GM23338 (cell line): ENCODE data around the gene RIN3. TPM values are rescaled to one million over a fixed set of nuclear protein-coding genes. Genes with fewer than 3 reads are reported as not detected.

ENCODE experiments used
- ATAC-seq: fragments of 200-7000 bp; cut with Tn5 transposase; 3 replicates; pipeline ENCODE4 v1.9.1; 2020
- DNase-seq: peaks from one replicate; pipeline ENCODE4 v3.0.0-alpha.2; 2015; ENCODE audit warnings: low spot score
- H2AFZ ChIP-seq: fragments of 200-600 bp; sonication (generic); 2 replicates; pipeline ENCODE4 v1.8.0; 2016; ENCODE audit warnings: antibody characterized with exemption, mild to moderate bottlenecking, moderate library complexity
- H3F3A ChIP-seq: fragments of 200-600 bp; sonication (generic); replicated peaks from 2 replicates; pipeline ENCODE4 v1.8.0; 2017; ENCODE audit warnings: antibody characterized with exemption, mixed run types, low read depth
- H3K27ac ChIP-seq: fragments of 200-600 bp; sonication (generic); 2 replicates; pipeline ENCODE4 v1.6.1; 2016; ENCODE audit warnings: low read depth
- H3K27me3 ChIP-seq: fragments of 200-600 bp; sonication (generic); 2 replicates; pipeline ENCODE4 v1.8.0; 2016; ENCODE audit warnings: mild to moderate bottlenecking, mixed run types, moderate library complexity; ENCODE audit not compliant: insufficient read depth
- H3K36me3 ChIP-seq: fragments of 200-600 bp; sonication (generic); 2 replicates; pipeline ENCODE4 v1.8.0; 2016; ENCODE audit warnings: mild to moderate bottlenecking; ENCODE audit not compliant: insufficient read depth
- H3K4me1 ChIP-seq: fragments of 200-600 bp; sonication (generic); 2 replicates; pipeline ENCODE4 v1.8.0; 2016; ENCODE audit warnings: mild to moderate bottlenecking, moderate library complexity; ENCODE audit not compliant: insufficient read depth
- H3K4me2 ChIP-seq: fragments of 200-600 bp; sonication (generic); 2 replicates; pipeline ENCODE4 v1.7.1; 2017; ENCODE audit warnings: mixed run types
- H3K4me3 ChIP-seq: fragments of 200-600 bp; sonication (generic); 2 replicates; pipeline ENCODE4 v1.6.1; 2016; ENCODE audit warnings: mixed run types
- H3K79me2 ChIP-seq: fragments of 200-600 bp; sonication (generic); replicated peaks from 2 replicates; pipeline ENCODE4 v1.8.0; 2017; ENCODE audit warnings: mild to moderate bottlenecking; ENCODE audit not compliant: insufficient read depth
- H3K9me2 ChIP-seq: fragments of 200-600 bp; sonication (generic); 2 replicates; pipeline ENCODE4 v1.8.0; 2017; ENCODE audit not compliant: insufficient read depth
- H4K20me1 ChIP-seq: fragments of 200-600 bp; sonication (generic); replicated peaks from 2 replicates; pipeline ENCODE4 v1.8.0; 2017; ENCODE audit warnings: mild to moderate bottlenecking; ENCODE audit not compliant: insufficient read depth
- H3K27ac Mint-ChIP-seq: 2 replicates; pipeline ENCODE4 v1.8.0; 2020; ENCODE audit warnings: inconsistent platforms, mild to moderate bottlenecking, moderate library complexity, mixed read lengths
- H3K27me3 Mint-ChIP-seq: 3 replicates; pipeline ENCODE4 v1.8.0; 2022; ENCODE audit warnings: low read depth, mild to moderate bottlenecking, moderate library complexity, mixed read lengths, inconsistent platforms; ENCODE audit not compliant: insufficient read depth, poor library complexity
- H3K36me3 Mint-ChIP-seq: 3 replicates; pipeline ENCODE4 v1.8.0; 2021; ENCODE audit warnings: low read depth, mild to moderate bottlenecking, inconsistent platforms, moderate library complexity, mixed read lengths
- H3K4me1 Mint-ChIP-seq: 3 replicates; pipeline ENCODE4 v1.8.0; 2020; ENCODE audit warnings: mild to moderate bottlenecking, inconsistent platforms, mixed read lengths
- H3K4me3 Mint-ChIP-seq: 3 replicates; pipeline ENCODE4 v1.8.0; 2021; ENCODE audit warnings: moderate library complexity, mild to moderate bottlenecking, inconsistent platforms, mixed read lengths
- H3K9me3 Mint-ChIP-seq: 3 replicates; pipeline ENCODE4 v1.8.0; 2020; ENCODE audit warnings: moderate library complexity, mild to moderate bottlenecking, inconsistent platforms, mixed read lengths
- CREB1 ChIP-seq: fragments of 250-450 bp; sonication (Bioruptor Pico); IDR thresholded peaks from 2 replicates; pipeline ENCODE4 v1.5.0; 2020; ENCODE audit warnings: low read depth, mild to moderate bottlenecking, moderate library complexity
- EZH2 ChIP-seq: fragments of 200-600 bp; sonication (generic); IDR thresholded peaks from one replicate; pipeline ENCODE4 v1.8.0; 2017; ENCODE audit warnings: antibody characterized with exemption, mild to moderate bottlenecking, low read depth; ENCODE audit not compliant: unreplicated experiment
- EZH2phosphoT487 ChIP-seq: fragments of 200-600 bp; sonication (generic); IDR thresholded peaks from one replicate; pipeline ENCODE4 v1.8.1; 2018; ENCODE audit warnings: antibody characterized with exemption; ENCODE audit not compliant: unreplicated experiment
- JUNB ChIP-seq: IDR thresholded peaks from one replicate; pipeline ENCODE4 v1.6.1; 2016; ENCODE audit warnings: antibody characterized with exemption; ENCODE audit not compliant: unreplicated experiment
- POLR2AphosphoS5 ChIP-seq: IDR thresholded peaks from 2 replicates; pipeline ENCODE4 v1.6.1; 2016; ENCODE audit warnings: antibody characterized with exemption, low read depth
- ZNF114 ChIP-seq: fragments of 250-450 bp; sonication (Bioruptor Pico); IDR thresholded peaks from 2 replicates; pipeline ENCODE4 v1.5.0; 2020; ENCODE audit warnings: mild to moderate bottlenecking, moderate library complexity
- polyA plus RNA-seq: library from polyadenylated mRNA; unstranded; fragments of >200 nt; fragmentation: Nextera tagmentation; extraction: Ambion mirVana; gene quantifications from 2 replicates; pipeline ENCODE4 v1.2.1, GENCODE V29; 2016
- total RNA-seq: library from RNA; depleted of rRNA; stranded (reverse); fragments of >200 nt; shearing (Covaris generic); gene quantifications from 2 replicates; pipeline ENCODE4 v1.2.3, GENCODE V29; 2014
- TF ChIP-seq, protein P1 (sequence below), 2 experiments: fragments of 200-600 bp in 1 of 2; sonication (generic) in 1 of 2; conservative IDR thresholded peaks; 2 replicates each; pipeline versions ENCODE4 v1.5.1 to v1.6.1; 2016 to 2017; ENCODE audit warnings: antibody characterized with exemption in 2 of 2, low read depth in 2 of 2, mild to moderate bottlenecking in 2 of 2, moderate library complexity in 1 of 2
- TF ChIP-seq, protein P2 (sequence below): IDR thresholded peaks from one replicate; pipeline ENCODE4 v1.6.1; 2018; ENCODE audit warnings: antibody characterized with exemption; ENCODE audit not compliant: unreplicated experiment
- TF ChIP-seq, protein P3 (sequence below): IDR thresholded peaks from 2 replicates; pipeline ENCODE4 v1.6.1; 2016; ENCODE audit warnings: antibody characterized with exemption
- TF ChIP-seq, protein P4 (sequence below): fragments of 250-450 bp; sonication (Bioruptor Pico); IDR thresholded peaks from 2 replicates; pipeline ENCODE4 v1.5.0; 2020; ENCODE audit warnings: mild to moderate bottlenecking, moderate library complexity

The RIN3 gene
- total and polyA plus RNA-seq, 2 experiments from 2014 or later, result 0.97 to 1.5 TPM

DNA sequence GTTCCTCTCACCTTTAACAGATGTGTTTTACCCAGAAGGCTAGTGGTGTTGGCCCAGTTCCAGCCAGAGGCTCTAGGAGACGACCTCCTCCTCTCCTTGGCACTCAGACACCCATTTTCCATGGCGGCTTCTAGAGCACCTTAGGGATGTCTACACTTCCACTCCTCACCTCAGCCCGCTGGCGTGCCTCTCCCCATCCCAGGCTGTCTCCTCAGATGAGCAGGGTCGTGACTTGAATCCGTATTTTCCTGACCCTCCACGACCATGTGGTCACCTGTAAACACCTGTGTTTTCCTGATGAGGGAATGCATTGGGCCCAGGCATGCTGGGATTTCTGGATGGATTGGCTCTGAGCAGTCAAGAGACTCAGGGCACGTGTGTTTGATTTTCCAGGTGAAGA, 21.8 kb upstream of the RIN3 start:
- no peak overlapping the region for H3K27ac ChIP-seq
- no peaks in the 10 kb centered on the region for H3K9me2 ChIP-seq
- Mint-ChIP-seq H3K4me1 (peaks cover 9% of the 10 kb centered on the region), H3K27me3 (peaks cover 12% of the 10 kb centered on the region), H3K4me3 (no peak overlapping the region), H3K9me3 (no peaks in the 10 kb centered on the region; the same call in 2 of the 3 replicates), H3K27ac (no peak overlapping the region), H3K36me3 (no peaks in the 10 kb centered on the region; the same call in 2 of the 3 replicates)
- H3F3A ChIP-seq, result no peaks in the 10 kb centered on the region
- H3K27me3 ChIP-seq, result no peaks in the 10 kb centered on the region
- no peaks in the 10 kb centered on the region for H3K4me1 ChIP-seq
- H3K79me2 ChIP-seq, result no peaks in the 10 kb centered on the region
- H4K20me1 ChIP-seq, result no peaks in the 10 kb centered on the region
- H2AFZ ChIP-seq, result no peak overlapping the region
- TF ChIP-seq ZNF114 (CRISPR knock-in tag) (no peak), CREB1 (CRISPR knock-in tag) (no peak), POLR2AphosphoS5 (no peak), JUNB (no peak), EZH2 (no peak)
- TF ChIP-seq, protein P1, sequence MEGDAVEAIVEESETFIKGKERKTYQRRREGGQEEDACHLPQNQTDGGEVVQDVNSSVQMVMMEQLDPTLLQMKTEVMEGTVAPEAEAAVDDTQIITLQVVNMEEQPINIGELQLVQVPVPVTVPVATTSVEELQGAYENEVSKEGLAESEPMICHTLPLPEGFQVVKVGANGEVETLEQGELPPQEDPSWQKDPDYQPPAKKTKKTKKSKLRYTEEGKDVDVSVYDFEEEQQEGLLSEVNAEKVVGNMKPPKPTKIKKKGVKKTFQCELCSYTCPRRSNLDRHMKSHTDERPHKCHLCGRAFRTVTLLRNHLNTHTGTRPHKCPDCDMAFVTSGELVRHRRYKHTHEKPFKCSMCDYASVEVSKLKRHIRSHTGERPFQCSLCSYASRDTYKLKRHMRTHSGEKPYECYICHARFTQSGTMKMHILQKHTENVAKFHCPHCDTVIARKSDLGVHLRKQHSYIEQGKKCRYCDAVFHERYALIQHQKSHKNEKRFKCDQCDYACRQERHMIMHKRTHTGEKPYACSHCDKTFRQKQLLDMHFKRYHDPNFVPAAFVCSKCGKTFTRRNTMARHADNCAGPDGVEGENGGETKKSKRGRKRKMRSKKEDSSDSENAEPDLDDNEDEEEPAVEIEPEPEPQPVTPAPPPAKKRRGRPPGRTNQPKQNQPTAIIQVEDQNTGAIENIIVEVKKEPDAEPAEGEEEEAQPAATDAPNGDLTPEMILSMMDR (conservative IDR thresholded peaks at IDR 0.05; ENCODE audit: low read depth in 2 of 2), result no peak
- TF ChIP-seq, protein P2, sequence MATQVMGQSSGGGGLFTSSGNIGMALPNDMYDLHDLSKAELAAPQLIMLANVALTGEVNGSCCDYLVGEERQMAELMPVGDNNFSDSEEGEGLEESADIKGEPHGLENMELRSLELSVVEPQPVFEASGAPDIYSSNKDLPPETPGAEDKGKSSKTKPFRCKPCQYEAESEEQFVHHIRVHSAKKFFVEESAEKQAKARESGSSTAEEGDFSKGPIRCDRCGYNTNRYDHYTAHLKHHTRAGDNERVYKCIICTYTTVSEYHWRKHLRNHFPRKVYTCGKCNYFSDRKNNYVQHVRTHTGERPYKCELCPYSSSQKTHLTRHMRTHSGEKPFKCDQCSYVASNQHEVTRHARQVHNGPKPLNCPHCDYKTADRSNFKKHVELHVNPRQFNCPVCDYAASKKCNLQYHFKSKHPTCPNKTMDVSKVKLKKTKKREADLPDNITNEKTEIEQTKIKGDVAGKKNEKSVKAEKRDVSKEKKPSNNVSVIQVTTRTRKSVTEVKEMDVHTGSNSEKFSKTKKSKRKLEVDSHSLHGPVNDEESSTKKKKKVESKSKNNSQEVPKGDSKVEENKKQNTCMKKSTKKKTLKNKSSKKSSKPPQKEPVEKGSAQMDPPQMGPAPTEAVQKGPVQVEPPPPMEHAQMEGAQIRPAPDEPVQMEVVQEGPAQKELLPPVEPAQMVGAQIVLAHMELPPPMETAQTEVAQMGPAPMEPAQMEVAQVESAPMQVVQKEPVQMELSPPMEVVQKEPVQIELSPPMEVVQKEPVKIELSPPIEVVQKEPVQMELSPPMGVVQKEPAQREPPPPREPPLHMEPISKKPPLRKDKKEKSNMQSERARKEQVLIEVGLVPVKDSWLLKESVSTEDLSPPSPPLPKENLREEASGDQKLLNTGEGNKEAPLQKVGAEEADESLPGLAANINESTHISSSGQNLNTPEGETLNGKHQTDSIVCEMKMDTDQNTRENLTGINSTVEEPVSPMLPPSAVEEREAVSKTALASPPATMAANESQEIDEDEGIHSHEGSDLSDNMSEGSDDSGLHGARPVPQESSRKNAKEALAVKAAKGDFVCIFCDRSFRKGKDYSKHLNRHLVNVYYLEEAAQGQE, result no peak
- no peaks in the 10 kb centered on the region for H3K36me3 ChIP-seq
- ATAC-seq (no peak), DNase-seq (no peak)
- no peak overlapping the region for H3K4me2 ChIP-seq
- no peak overlapping the region for H3K4me3 ChIP-seq

DNA sequence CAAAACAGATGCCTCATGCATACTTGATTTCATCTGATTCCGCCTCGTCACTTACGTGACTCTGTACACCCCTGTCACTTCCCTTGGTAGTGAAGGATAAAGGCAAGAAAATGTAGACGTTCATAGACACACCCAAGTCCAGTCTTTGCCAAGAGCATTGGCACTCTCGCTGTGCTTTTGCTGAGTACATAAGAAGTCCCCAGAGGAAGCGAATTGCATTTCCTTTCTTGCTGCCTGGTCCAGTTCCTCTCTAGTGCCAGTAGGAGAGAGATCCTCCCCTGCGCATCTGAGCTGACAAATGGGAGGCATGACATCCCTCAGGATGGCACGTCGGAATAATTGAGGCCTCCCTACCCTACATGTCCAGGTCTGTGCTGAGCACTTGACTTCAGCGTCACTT, 21.3 kb upstream of the RIN3 start:
- H3K9me3 Mint-ChIP-seq, result no peaks in the 10 kb centered on the region; the same call in 2 of the 3 replicates
- Histone ChIP-seq H3K4me2 (no peak overlapping the region), H3K79me2 (no peaks in the 10 kb centered on the region), H3K4me3 (no peak overlapping the region), H3F3A (no peaks in the 10 kb centered on the region), H3K9me2 (no peaks in the 10 kb centered on the region), H3K27me3 (no peaks in the 10 kb centered on the region), H3K27ac (no peak overlapping the region), H3K4me1 (no peaks in the 10 kb centered on the region), H3K36me3 (no peaks in the 10 kb centered on the region), H2AFZ (no peak overlapping the region), H4K20me1 (no peaks in the 10 kb centered on the region)
- H3K36me3 Mint-ChIP-seq, result no peaks in the 10 kb centered on the region; the same call in 2 of the 3 replicates
- ATAC-seq (no peak), DNase-seq (no peak)
- peaks cover 7% of the 10 kb centered on the region for H3K4me1 Mint-ChIP-seq
- H3K4me3 Mint-ChIP-seq, result no peak overlapping the region
- peaks cover 12% of the 10 kb centered on the region for H3K27me3 Mint-ChIP-seq
- H3K27ac Mint-ChIP-seq, result no peak overlapping the region
- TF ChIP-seq ZNF114 (CRISPR knock-in tag) (no peak), EZH2phosphoT487 (no peak)
- TF ChIP-seq, protein P3, sequence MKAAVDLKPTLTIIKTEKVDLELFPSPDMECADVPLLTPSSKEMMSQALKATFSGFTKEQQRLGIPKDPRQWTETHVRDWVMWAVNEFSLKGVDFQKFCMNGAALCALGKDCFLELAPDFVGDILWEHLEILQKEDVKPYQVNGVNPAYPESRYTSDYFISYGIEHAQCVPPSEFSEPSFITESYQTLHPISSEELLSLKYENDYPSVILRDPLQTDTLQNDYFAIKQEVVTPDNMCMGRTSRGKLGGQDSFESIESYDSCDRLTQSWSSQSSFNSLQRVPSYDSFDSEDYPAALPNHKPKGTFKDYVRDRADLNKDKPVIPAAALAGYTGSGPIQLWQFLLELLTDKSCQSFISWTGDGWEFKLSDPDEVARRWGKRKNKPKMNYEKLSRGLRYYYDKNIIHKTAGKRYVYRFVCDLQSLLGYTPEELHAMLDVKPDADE, result no peak
- TF ChIP-seq, protein P4, sequence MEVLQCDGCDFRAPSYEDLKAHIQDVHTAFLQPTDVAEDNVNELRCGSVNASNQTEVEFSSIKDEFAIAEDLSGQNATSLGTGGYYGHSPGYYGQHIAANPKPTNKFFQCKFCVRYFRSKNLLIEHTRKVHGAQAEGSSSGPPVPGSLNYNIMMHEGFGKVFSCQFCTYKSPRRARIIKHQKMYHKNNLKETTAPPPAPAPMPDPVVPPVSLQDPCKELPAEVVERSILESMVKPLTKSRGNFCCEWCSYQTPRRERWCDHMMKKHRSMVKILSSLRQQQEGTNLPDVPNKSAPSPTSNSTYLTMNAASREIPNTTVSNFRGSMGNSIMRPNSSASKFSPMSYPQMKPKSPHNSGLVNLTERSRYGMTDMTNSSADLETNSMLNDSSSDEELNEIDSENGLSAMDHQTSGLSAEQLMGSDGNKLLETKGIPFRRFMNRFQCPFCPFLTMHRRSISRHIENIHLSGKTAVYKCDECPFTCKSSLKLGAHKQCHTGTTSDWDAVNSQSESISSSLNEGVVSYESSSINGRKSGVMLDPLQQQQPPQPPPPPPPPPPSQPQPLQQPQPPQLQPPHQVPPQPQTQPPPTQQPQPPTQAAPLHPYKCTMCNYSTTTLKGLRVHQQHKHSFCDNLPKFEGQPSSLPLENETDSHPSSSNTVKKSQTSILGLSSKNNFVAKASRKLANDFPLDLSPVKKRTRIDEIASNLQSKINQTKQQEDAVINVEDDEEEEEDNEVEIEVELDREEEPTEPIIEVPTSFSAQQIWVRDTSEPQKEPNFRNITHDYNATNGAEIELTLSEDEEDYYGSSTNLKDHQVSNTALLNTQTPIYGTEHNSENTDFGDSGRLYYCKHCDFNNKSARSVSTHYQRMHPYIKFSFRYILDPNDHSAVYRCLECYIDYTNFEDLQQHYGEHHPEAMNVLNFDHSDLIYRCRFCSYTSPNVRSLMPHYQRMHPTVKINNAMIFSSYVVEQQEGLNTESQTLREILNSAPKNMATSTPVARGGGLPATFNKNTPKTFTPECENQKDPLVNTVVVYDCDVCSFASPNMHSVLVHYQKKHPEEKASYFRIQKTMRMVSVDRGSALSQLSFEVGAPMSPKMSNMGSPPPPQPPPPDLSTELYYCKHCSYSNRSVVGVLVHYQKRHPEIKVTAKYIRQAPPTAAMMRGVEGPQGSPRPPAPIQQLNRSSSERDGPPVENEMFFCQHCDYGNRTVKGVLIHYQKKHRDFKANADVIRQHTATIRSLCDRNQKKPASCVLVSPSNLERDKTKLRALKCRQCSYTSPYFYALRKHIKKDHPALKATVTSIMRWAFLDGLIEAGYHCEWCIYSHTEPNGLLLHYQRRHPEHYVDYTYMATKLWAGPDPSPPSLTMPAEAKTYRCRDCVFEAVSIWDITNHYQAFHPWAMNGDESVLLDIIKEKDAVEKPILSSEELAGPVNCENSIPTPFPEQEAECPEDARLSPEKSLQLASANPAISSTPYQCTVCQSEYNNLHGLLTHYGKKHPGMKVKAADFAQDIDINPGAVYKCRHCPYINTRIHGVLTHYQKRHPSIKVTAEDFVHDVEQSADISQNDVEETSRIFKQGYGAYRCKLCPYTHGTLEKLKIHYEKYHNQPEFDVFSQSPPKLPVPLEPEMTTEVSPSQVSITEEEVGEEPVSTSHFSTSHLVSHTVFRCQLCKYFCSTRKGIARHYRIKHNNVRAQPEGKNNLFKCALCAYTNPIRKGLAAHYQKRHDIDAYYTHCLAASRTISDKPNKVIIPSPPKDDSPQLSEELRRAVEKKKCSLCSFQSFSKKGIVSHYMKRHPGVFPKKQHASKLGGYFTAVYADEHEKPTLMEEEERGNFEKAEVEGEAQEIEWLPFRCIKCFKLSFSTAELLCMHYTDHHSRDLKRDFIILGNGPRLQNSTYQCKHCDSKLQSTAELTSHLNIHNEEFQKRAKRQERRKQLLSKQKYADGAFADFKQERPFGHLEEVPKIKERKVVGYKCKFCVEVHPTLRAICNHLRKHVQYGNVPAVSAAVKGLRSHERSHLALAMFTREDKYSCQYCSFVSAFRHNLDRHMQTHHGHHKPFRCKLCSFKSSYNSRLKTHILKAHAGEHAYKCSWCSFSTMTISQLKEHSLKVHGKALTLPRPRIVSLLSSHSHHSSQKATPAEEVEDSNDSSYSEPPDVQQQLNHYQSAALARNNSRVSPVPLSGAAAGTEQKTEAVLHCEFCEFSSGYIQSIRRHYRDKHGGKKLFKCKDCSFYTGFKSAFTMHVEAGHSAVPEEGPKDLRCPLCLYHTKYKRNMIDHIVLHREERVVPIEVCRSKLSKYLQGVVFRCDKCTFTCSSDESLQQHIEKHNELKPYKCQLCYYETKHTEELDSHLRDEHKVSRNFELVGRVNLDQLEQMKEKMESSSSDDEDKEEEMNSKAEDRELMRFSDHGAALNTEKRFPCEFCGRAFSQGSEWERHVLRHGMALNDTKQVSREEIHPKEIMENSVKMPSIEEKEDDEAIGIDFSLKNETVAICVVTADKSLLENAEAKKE (CRISPR knock-in tag), result no peak
